ENCODE results near the gene EHD1. TPM values are rescaled to one million over a fixed set of nuclear protein-coding genes. Genes with fewer than 3 reads are reported as not detected.

Gene EHD1
- total and polyA plus RNA-seq, 9 of the 15 experiments (the other 6 are each of a cell fraction or from before 2014, with no cell fraction given), result 0.46 to 65.0 (median 16.4) TPM

GRCh38 chr11:64844330-64845128, 33.9 kb downstream of the EHD1 start, which contains the start of gene CDC42BPG (continued):
- peak; percentile 75 for TF ChIP-seq CXXC5 (CRISPR knock-in tag; IDR thresholded peaks at IDR 0.05)
- TF ChIP-seq NEUROD1 (IDR thresholded peaks at IDR 0.05; ENCODE audit: borderline replicate concordance, low read depth, low read length, partially characterized antibody), result no peak
- no peak for TF ChIP-seq CBX5 (IDR thresholded peaks at IDR 0.05; ENCODE audit: borderline replicate concordance, low read depth)
- no peak for TF ChIP-seq ZNF324 (CRISPR knock-in tag; IDR thresholded peaks at IDR 0.05)
- TF ChIP-seq SMARCA5 (IDR thresholded peaks at IDR 0.05), result no peak
- TF ChIP-seq ARNT (IDR thresholded peaks at IDR 0.05), result no peak
- TF ChIP-seq MAFG (tag; conservative IDR thresholded peaks at IDR 0.05), result no peak
- TF ChIP-seq ZNF436 (CRISPR knock-in tag; IDR thresholded peaks at IDR 0.05), result no peak
- peak; percentile 48 for TF ChIP-seq TAF1 (IDR thresholded peaks at IDR 0.05; ENCODE audit: control insufficient read depth, extremely low read depth, insufficient read depth, low read length, severe bottlenecking)
- no peak for TF ChIP-seq ZNF695 (CRISPR knock-in tag; IDR thresholded peaks at IDR 0.05)
- TF ChIP-seq MYBL2 (IDR thresholded peaks at IDR 0.05; ENCODE audit: low read depth), result no peak
- TF ChIP-seq MYBL2 (CRISPR knock-in tag; IDR thresholded peaks at IDR 0.05; ENCODE audit: borderline replicate concordance), result no peak
- TF ChIP-seq MEF2A (IDR thresholded peaks at IDR 0.05; ENCODE audit: control insufficient read depth, low read depth, low read length), result no peak
- TF ChIP-seq FOXA3 (CRISPR knock-in tag; conservative IDR thresholded peaks at IDR 0.05 in 1 of 2, IDR thresholded peaks at IDR 0.05 in 1 of 2), result no peak
- no peak for TF ChIP-seq C11orf30 (IDR thresholded peaks at IDR 0.05; ENCODE audit: low read depth)
- TF ChIP-seq CSDE1 (IDR thresholded peaks at IDR 0.05), result no peak
- TF ChIP-seq ETV6 (IDR thresholded peaks at IDR 0.05; ENCODE audit: borderline replicate concordance in 1 of 2, low read depth in 2 of 2, low read length in 1 of 2), result no peak
- TF ChIP-seq ETV6 (CRISPR knock-in tag; IDR thresholded peaks at IDR 0.05; ENCODE audit: borderline replicate concordance), result no peak
- TF ChIP-seq CREB3 (tag; conservative IDR thresholded peaks at IDR 0.05; ENCODE audit: low read depth), result no peak
- peak; percentile 83; the same call in 1 of the 2 replicates for TF ChIP-seq SAFB (IDR thresholded peaks at IDR 0.05; ENCODE audit: borderline replicate concordance, low read depth, low read length)
- no peak for TF ChIP-seq ZNF644 (tag; IDR thresholded peaks at IDR 0.05; ENCODE audit: low read depth)
- peak in 1 of 2 experiments; percentile 26; a peak in 1 of 4 replicates for TF ChIP-seq TEAD1 (CRISPR knock-in tag; IDR thresholded peaks at IDR 0.05)
- TF ChIP-seq PKNOX1 (IDR thresholded peaks at IDR 0.05), result peak; percentile 80
- TF ChIP-seq TCF15 (CRISPR knock-in tag; IDR thresholded peaks at IDR 0.05), result no peak

Measured in K562 (cell line).